Stimulated activated CD4-positive, alpha-beta T cell treated with anti-CD3 and anti-CD28 coated beads, TNF-alpha, amount 100 ng/mL, for 4 hours (primary cell): ENCODE measurements around the gene GPR89A.
"Not testable (repeated sequence)": the region's sequence is repeated elsewhere in the genome, so short reads cannot be mapped to it uniquely, and the experiment has no call there.

ENCODE experiments used
- DNase-seq, 3 experiments: peaks; one replicate each; pipeline ENCODE4 v3.0.0-alpha.2; 2020; ENCODE audit warnings: low read depth in 3 of 3

The GPR89A gene

DNA sequence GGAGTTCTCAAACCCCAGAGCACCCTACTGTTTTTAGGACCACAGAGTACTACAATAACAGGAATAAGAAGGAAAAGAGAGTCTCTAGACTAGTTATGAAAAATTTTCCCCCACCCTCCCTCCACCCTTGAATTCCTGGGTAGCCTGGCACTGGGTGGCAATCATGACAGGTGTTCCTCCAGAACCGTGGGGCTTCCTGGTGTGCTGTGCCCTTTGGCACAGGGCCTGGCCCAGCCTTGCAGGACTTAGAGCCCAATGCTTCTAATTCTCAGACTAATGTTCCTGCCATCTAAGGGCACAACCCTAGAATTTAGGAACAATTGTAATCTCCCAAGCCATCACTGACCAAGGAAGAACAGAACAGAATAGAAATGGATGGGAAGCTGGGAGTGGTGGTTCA is 110.0 kb downstream of the GPR89A start:
- no peak for DNase-seq

DNA sequence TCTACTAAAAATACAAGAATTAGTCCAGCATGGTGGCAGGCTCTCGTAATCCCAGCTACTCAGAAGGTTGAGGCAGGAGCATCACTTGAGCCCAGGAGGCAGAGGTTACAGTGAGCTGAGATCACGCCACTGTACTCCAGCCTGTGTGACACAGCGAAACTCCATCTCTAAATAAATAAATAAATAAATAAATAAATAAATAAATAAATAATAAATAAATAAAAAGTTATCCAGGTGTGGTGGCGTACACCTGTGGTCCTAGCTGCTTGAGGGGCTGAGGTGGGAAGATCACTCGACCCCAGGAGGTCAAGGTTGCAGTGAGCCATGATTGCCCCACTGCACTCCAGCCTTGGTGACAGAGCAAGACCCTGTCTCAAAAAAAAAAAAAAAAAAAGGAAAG is 110.7 kb downstream of the GPR89A start:
- DNase-seq: not testable (repeated sequence)

DNA sequence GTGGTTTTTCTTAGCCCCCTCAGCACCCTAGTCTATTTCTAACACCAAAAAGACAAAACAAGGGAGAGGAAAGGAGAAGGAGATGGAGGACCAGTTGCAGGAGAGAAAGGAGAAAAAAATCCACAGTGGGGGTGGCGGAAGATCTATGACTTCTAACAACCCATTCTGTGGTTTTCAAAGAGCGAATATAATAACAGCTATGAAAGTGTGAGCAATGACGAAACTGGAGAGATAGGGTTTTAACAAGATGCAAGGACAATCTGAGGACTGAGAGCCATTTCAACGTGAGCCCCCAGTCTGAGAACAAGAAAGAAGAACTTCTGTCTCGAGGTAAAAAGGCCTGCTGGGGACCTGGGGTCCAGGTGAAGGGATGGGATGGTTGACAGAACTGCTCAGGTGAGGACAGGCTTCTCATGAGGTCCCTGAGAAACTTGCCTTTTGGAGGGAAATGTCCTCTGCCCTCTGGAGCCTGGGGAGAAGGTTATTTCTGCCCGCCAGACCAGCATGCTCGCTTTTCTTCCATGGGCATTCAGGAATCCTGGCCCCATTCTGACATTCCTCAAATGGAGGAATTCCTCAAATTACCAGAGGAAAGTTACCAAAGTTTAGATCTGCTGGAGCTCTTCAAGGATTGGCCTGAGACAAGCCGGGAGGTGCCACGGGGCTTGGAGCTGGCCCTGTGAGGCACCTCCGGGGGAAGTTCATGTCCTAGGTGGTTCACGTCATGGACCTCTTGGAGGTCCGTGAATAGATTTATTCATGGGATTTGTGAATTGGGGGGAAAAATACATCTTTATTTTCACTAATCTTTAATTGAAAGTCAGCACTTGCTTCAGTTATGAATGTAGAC is 111.7 kb downstream of the GPR89A start, which contains the start of gene CD160:
CD160 (plus strand) TSS at position 270 of the 850 bp plus-strand sequence. CDS start 8,829 bp downstream, outside the sequence.
- DNase-seq: no peak
